ACC112 (cell line): Measurements from ENCODE around the gene DYNC2I2.

Experiments used
- H2AFZ ChIP-seq: fragments of 200-600 bp; sonication (generic); one replicate; pipeline ENCODE4 v1.6.0; 2017; ENCODE audit warnings: antibody characterized with exemption, low read length; ENCODE audit not compliant: unreplicated experiment
- H3K27ac ChIP-seq: fragments of 200-600 bp; sonication (generic); 2 replicates; pipeline ENCODE4 v1.5.1; 2014; ENCODE audit warnings: low read depth, mild to moderate bottlenecking, antibody characterized with exemption, low read length, moderate library complexity
- H3K27me3 ChIP-seq: fragments of 200-600 bp; sonication (generic); 2 replicates; pipeline ENCODE4 v1.6.1; 2014; ENCODE audit warnings: mild to moderate bottlenecking, antibody characterized with exemption, low read length, moderate library complexity, mixed read lengths; ENCODE audit not compliant: insufficient read depth
- H3K36me3 ChIP-seq: fragments of 200-600 bp; sonication (generic); 2 replicates; pipeline ENCODE4 v1.6.1; 2016; ENCODE audit warnings: mild to moderate bottlenecking, antibody characterized with exemption, low read length, moderate library complexity, mixed read lengths; ENCODE audit not compliant: insufficient read depth
- H3K4me1 ChIP-seq: fragments of 200-600 bp; sonication (generic); one replicate; pipeline ENCODE4 v1.6.1; 2016; ENCODE audit warnings: low read length, mixed read lengths; ENCODE audit not compliant: insufficient read depth, unreplicated experiment, control insufficient read depth
- H3K4me3 ChIP-seq: fragments of 200-600 bp; sonication (generic); 2 replicates; pipeline ENCODE4 v1.5.1; 2014; ENCODE audit warnings: mild to moderate bottlenecking, low read depth, low read length
- H3K79me2 ChIP-seq: fragments of 200-600 bp; sonication (generic); one replicate; pipeline ENCODE4 v1.6.0; 2016; ENCODE audit warnings: low read length; ENCODE audit not compliant: control insufficient read depth, unreplicated experiment, insufficient read depth

Gene DYNC2I2

DNA sequence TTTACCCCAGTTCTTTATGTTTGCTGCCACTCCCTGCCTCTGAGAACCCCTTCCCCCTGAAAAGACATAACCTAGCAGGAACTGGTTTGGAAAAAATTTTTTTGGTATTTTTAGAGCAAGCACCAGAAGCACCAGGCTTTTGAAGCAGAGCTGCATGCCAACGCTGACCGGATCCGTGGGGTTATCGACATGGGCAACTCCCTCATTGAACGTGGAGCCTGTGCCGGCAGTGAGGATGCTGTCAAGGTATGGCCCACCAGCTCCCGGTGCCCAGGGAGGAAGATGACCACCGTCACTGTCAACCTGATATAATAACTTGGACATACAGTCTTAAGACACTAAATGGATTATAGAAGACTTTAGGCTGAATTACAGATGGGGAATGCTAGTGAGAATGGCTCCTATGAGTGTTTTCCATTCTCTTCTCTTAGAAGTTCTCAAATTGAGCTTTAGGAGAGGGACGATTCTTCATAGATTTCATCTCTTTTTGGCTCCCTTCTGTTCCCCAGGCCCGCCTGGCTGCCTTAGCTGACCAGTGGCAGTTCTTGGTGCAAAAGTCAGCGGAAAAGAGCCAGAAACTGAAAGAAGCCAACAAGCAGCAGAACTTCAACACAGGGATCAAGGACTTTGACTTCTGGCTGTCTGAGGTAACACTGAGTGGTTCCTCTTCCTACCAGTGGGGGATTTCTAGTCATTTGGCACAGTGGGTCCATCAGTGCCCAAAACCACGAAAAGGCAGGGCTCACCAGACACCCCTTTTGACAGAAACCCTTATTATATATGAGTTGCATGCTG lies 44.9 kb downstream of the DYNC2I2 start:
- Histone ChIP-seq H3K27me3 (no peaks in the 10 kb centered on the region), H3K27ac (no peak overlapping the region), H2AFZ (no peak overlapping the region), H3K36me3 (peaks cover 57% of the 10 kb centered on the region), H3K4me3 (no peak overlapping the region), H3K79me2 (no peaks in the 10 kb centered on the region), H3K4me1 (no peaks in the 10 kb centered on the region)

DNA sequence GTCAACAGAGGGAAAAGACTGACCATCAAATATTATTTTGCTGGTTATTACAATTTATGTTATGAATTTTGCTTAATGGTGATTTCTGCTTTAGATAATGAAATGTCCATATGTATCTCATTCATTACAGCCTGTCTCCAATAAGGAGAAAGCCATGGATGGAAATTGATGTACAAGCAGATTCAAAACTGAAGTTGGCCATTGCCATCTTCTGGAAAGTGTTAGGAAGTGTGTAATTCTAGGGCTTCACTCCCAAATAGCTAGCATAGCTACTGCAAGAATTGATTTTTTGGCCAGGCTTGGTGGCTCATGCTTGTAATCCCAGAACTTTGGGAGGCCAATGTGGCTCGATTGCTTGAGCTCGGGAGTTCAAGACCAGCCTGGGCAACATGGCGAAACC lies 45.8 kb downstream of the DYNC2I2 start:
- H3K27me3 ChIP-seq: no peaks in the 10 kb centered on the region
- H3K4me3 ChIP-seq: no peak overlapping the region
- no peaks in the 10 kb centered on the region for H3K79me2 ChIP-seq
- peaks cover 59% of the 10 kb centered on the region for H3K36me3 ChIP-seq
- no peaks in the 10 kb centered on the region for H3K4me1 ChIP-seq
- no peak overlapping the region for H3K27ac ChIP-seq
- H2AFZ ChIP-seq: no peak overlapping the region

- Histone ChIP-seq H3K4me3 (no peak overlapping the region), H2AFZ (no peak overlapping the region), H3K4me1 (no peaks in the 10 kb centered on the region), H3K27me3 (no peaks in the 10 kb centered on the region), H3K79me2 (no peaks in the 10 kb centered on the region), H3K36me3 (peaks cover 72% of the 10 kb centered on the region), H3K27ac (no peak overlapping the region)
Observed at GRCh38 chr9:128607642-128608350, 48.9 kb downstream of the DYNC2I2 start.

GRCh38 chr9:128603697-128604096 lies 53.0 kb downstream of the DYNC2I2 start:
- H3K27ac ChIP-seq: no peak overlapping the region
- H3K4me3 ChIP-seq: no peak overlapping the region
- no peaks in the 10 kb centered on the region for H3K4me1 ChIP-seq
- no peaks in the 10 kb centered on the region for H3K79me2 ChIP-seq
- peaks cover 53% of the 10 kb centered on the region for H3K36me3 ChIP-seq
- H2AFZ ChIP-seq: no peak overlapping the region
- no peaks in the 10 kb centered on the region for H3K27me3 ChIP-seq

DNA sequence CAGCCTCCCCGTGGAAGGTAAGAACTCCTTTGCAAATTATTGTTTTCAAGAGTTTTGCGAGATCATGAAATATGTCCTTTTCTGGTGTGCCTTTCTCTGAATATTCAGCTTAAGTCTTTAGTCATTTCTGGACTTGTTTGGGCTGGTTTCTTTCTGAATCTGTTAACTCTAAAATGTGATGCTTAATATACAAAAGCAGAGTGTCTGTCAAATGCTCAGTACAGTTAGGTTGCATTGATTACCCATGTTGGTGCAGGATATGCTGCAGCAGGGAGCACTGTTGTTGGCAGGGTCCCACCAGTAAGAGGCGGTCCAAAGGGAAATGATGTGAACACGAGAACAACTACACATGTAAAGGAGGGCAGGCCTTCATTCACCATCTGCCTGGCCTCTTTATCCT lies 56.5 kb downstream of the DYNC2I2 start:
- H2AFZ ChIP-seq: no peak overlapping the region
- H3K4me3 ChIP-seq: no peak overlapping the region
- H3K79me2 ChIP-seq: no peaks in the 10 kb centered on the region
- no peaks in the 10 kb centered on the region for H3K4me1 ChIP-seq
- no peak overlapping the region for H3K27ac ChIP-seq
- no peaks in the 10 kb centered on the region for H3K27me3 ChIP-seq
- peaks cover 53% of the 10 kb centered on the region for H3K36me3 ChIP-seq

DNA sequence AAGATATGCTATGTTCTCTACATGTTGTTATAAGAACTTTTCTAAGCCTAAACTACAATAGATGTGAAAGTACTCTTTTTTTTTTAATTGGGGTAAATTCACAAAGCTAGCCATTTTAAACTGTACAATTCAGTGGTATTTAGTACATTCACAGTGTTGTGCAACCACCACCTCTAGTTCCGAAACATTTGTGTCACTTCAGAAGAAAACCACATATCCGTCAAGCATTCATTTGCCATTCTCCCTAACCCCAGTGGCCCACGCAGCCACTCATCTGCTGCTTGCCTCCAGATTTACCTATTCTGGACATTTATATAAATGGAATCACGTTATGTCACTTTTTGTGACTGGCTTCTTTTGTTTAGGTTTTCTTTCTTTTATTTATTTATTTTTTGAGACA lies 61.2 kb downstream of the DYNC2I2 start:
- no peak overlapping the region for H3K4me3 ChIP-seq
- H3K36me3 ChIP-seq: peaks cover 50% of the 10 kb centered on the region
- no peaks in the 10 kb centered on the region for H3K27me3 ChIP-seq
- no peak overlapping the region for H3K27ac ChIP-seq
- no peak overlapping the region for H2AFZ ChIP-seq
- H3K4me1 ChIP-seq: no peaks in the 10 kb centered on the region
- no peaks in the 10 kb centered on the region for H3K79me2 ChIP-seq

DNA sequence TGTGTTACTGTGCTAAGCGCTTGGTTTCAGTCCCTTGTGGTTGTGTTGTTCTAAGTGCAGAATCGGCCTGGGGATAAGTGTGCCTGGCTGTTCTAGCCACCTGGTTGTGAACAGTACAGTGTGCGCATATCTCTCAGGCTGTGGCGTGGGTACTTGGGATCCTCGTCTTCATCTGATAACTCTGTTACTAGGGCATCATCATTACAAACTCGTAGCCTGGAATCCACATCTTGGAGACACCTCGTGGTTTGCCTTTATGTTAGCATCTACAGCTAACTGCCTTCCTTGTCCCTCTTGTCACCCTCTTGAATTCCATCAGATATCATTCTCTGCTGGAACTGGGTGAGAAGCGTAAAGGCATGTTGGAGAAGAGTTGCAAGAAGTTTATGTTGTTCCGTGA lies 62.8 kb downstream of the DYNC2I2 start:
- Histone ChIP-seq H3K27me3 (no peaks in the 10 kb centered on the region), H3K27ac (no peak overlapping the region), H3K36me3 (peaks cover 46% of the 10 kb centered on the region), H2AFZ (no peak overlapping the region), H3K79me2 (no peaks in the 10 kb centered on the region), H3K4me3 (no peak overlapping the region), H3K4me1 (no peaks in the 10 kb centered on the region)

- Histone ChIP-seq H2AFZ (no peak overlapping the region), H3K4me1 (no peaks in the 10 kb centered on the region), H3K27ac (no peak overlapping the region), H3K27me3 (no peaks in the 10 kb centered on the region), H3K36me3 (peaks cover 42% of the 10 kb centered on the region), H3K79me2 (no peaks in the 10 kb centered on the region), H3K4me3 (no peak overlapping the region)
Observed at GRCh38 chr9:128593039-128593438, 63.6 kb downstream of the DYNC2I2 start.

- Histone ChIP-seq H3K36me3 (peaks cover 46% of the 10 kb centered on the region), H3K79me2 (no peaks in the 10 kb centered on the region), H3K4me3 (no peak overlapping the region)
Observed at GRCh38 chr9:128588581-128589233, 67.9 kb downstream of the DYNC2I2 start.

DNA sequence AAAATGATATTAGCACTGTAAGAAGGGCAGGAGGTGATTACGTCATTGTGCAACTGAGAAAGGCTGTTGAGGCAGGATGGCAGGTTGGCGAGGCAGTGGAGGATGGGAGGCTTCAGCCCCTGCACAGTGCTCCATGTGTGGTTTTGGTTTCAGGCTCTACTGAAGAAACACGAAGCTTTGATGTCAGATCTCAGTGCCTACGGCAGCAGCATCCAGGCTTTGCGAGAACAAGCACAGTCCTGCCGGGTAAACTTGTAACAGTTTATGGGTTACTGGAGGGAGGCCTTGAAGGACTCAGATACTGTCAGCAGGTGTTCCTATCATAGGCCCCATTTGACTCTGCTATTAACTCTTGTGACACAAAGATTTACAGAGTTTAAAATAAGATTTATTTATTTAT lies 69.2 kb downstream of the DYNC2I2 start:
- no peaks in the 10 kb centered on the region for H3K27me3 ChIP-seq
- H3K79me2 ChIP-seq: no peaks in the 10 kb centered on the region
- no peak overlapping the region for H3K27ac ChIP-seq
- no peaks in the 10 kb centered on the region for H3K4me1 ChIP-seq
- no peak overlapping the region for H2AFZ ChIP-seq
- H3K4me3 ChIP-seq: no peak overlapping the region
- peaks cover 47% of the 10 kb centered on the region for H3K36me3 ChIP-seq

More at GRCh38 chr9:128588581-128589233, 67.9 kb downstream of the DYNC2I2 start:
- no peak overlapping the region for H2AFZ ChIP-seq
- no peaks in the 10 kb centered on the region for H3K27me3 ChIP-seq
- no peak overlapping the region for H3K27ac ChIP-seq
- H3K4me1 ChIP-seq: no peaks in the 10 kb centered on the region
